ENCODE measurements around the gene GABBR2.

The GABBR2 gene

DNA sequence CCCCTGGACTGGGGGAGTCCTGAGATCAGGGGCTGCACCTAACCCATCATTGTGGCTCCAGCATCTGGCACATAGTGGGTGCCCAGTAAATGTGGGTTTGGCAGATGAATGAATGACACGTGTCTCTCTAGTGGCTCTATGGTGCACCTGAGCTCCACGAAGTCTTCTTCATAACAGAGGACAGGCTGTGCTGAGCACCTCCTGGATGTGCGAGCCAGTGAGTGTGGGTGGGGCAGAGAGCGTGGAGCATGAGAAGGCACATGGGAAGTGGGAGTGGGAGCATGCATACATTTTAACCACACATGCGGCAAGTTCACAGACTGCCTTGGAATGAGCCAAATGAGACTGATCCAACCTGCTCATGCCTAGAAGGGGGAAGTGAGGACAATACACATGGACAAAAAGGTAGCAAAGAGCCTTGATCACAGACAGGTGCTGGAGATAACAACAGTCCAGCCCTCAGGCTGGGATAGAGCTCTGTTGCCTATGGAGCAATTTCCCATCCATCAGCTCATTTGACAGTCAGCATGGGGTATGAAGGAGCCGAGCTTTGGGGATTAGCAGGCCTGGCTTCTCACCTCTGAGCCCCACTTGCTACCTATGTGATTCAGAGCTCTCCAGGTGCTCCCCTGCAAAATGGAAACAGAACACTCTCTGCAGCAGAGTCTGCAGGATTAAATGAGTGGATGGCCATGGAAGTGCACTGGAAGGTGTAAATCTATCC lies 377.0 kb downstream of the GABBR2 start:
- no peak overlapping the region for H3K4me3 Mint-ChIP-seq
- no peaks in the 10 kb centered on the region for H3K9me3 Mint-ChIP-seq
- no peak overlapping the region for H3K27ac Mint-ChIP-seq
- TF ChIP-seq, protein P1, sequence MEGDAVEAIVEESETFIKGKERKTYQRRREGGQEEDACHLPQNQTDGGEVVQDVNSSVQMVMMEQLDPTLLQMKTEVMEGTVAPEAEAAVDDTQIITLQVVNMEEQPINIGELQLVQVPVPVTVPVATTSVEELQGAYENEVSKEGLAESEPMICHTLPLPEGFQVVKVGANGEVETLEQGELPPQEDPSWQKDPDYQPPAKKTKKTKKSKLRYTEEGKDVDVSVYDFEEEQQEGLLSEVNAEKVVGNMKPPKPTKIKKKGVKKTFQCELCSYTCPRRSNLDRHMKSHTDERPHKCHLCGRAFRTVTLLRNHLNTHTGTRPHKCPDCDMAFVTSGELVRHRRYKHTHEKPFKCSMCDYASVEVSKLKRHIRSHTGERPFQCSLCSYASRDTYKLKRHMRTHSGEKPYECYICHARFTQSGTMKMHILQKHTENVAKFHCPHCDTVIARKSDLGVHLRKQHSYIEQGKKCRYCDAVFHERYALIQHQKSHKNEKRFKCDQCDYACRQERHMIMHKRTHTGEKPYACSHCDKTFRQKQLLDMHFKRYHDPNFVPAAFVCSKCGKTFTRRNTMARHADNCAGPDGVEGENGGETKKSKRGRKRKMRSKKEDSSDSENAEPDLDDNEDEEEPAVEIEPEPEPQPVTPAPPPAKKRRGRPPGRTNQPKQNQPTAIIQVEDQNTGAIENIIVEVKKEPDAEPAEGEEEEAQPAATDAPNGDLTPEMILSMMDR (IDR thresholded peaks at IDR 0.05) = no peak
- peaks cover 12% of the 10 kb centered on the region for H3K27me3 Mint-ChIP-seq (ENCODE audit: low read depth, poor library complexity)
- H3K4me1 Mint-ChIP-seq = no peaks in the 10 kb centered on the region
- no peaks in the 10 kb centered on the region for H3K36me3 Mint-ChIP-seq (ENCODE audit: low read depth)
- no peak for DNase-seq

DNA sequence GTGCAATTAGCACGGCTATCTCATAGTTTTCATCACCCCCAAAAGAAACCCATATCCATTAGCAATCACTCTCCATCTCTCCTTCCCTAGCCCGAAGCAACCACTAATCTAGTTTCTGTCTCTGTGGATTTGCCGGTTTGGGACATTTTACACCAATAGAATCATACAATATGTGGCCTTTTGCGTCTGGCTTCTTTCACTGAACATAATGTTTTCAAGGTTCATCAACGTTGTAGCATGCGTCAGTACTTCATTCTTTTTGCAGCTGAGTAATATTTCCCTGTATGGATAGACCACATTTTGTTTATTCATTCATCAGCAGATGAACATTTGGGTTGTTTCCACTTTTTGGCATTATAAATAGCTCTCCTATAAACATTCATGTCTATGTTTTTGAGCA lies 377.9 kb downstream of the GABBR2 start:
- DNase-seq = no peak

DNA sequence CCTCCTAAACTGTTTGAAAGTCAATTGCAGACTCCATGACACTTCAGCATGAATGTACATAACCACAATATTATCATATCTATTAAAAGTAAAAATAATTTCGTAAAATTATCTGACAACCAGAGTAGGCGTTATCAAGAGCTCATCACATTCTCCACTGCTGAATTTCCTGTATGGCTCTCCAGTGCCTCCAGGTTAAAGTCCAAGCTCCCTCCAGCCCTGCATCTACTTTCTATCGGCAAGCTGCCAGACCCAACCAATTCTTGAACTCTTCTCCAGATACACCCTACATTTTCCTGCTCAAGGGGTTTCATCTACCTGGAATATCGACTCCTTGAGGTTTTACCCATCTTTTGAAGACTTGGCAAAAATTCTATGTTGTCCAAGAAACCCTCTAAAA lies 378.8 kb downstream of the GABBR2 start:
- H3K4me1 Mint-ChIP-seq = no peaks in the 10 kb centered on the region
- no peak overlapping the region for H3K4me3 Mint-ChIP-seq
- H3K27ac Mint-ChIP-seq = no peak overlapping the region
- peaks cover 12% of the 10 kb centered on the region for H3K27me3 Mint-ChIP-seq (ENCODE audit: low read depth, poor library complexity)
- TF ChIP-seq, protein P1 (IDR thresholded peaks at IDR 0.05) = no peak
- no peak for DNase-seq
- no peaks in the 10 kb centered on the region for H3K9me3 Mint-ChIP-seq
- no peaks in the 10 kb centered on the region for H3K36me3 Mint-ChIP-seq (ENCODE audit: low read depth)

More for the DNA sequence above, 377.9 kb downstream of the GABBR2 start:
- Mint-ChIP-seq H3K4me3 (no peak overlapping the region), H3K4me1 (no peaks in the 10 kb centered on the region), H3K27ac (no peak overlapping the region), H3K9me3 (no peaks in the 10 kb centered on the region), H3K36me3 (ENCODE audit: low read depth) (no peaks in the 10 kb centered on the region), H3K27me3 (ENCODE audit: low read depth, poor library complexity) (peaks cover 12% of the 10 kb centered on the region)
- TF ChIP-seq, protein P1 (IDR thresholded peaks at IDR 0.05) = no peak

DNA sequence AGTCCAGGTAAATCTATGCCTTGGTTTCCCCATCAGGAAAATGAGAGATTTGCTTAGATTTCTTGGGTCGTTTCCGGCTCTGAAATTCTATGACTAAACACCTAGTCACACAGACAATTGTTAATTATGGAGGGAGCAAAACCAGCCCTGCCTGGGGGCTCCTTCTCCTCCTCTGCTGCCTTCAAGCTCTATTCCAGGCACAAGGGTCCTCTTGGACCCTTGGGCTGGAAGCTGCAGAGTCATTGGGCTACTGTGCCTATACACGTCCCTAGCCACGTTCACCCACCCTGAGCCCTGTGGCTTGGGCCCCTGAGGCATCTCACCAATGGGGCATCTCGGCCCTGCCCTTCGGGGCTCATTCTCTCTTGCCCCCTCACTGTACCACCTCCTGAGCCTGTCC lies 379.5 kb downstream of the GABBR2 start:
- peaks cover 12% of the 10 kb centered on the region for H3K27me3 Mint-ChIP-seq (ENCODE audit: low read depth, poor library complexity)
- TF ChIP-seq, protein P1 (IDR thresholded peaks at IDR 0.05) = no peak
- H3K9me3 Mint-ChIP-seq = no peaks in the 10 kb centered on the region
- DNase-seq = no peak
- H3K27ac Mint-ChIP-seq = no peak overlapping the region
- H3K4me1 Mint-ChIP-seq = no peaks in the 10 kb centered on the region
- no peak overlapping the region for H3K4me3 Mint-ChIP-seq
- no peaks in the 10 kb centered on the region for H3K36me3 Mint-ChIP-seq (ENCODE audit: low read depth)

DNA sequence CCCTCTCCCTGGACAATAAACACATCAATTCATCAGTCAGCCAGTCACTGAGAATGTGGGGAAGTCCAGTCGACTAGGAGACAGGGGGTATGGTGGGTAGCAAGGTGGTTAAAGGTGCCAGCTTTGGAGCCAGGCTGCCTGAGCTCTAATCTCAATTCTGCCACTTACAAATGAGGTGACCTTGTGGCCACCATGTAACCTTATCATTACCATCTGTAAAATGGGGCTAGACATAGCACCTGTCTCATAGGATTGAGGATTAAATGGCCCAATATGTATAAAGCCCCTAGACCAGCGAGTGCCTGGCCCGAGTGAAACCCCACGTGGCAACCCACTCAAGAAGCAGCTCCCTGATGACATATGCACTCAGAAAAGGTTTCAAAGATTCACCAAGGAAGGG lies 380.0 kb downstream of the GABBR2 start:
- TF ChIP-seq, protein P1 (IDR thresholded peaks at IDR 0.05) = no peak
- DNase-seq = no peak
- Mint-ChIP-seq H3K36me3 (ENCODE audit: low read depth) (no peaks in the 10 kb centered on the region), H3K4me3 (no peak overlapping the region), H3K4me1 (no peaks in the 10 kb centered on the region), H3K27ac (no peak overlapping the region), H3K27me3 (ENCODE audit: low read depth, poor library complexity) (peaks cover 12% of the 10 kb centered on the region), H3K9me3 (no peaks in the 10 kb centered on the region)

DNA sequence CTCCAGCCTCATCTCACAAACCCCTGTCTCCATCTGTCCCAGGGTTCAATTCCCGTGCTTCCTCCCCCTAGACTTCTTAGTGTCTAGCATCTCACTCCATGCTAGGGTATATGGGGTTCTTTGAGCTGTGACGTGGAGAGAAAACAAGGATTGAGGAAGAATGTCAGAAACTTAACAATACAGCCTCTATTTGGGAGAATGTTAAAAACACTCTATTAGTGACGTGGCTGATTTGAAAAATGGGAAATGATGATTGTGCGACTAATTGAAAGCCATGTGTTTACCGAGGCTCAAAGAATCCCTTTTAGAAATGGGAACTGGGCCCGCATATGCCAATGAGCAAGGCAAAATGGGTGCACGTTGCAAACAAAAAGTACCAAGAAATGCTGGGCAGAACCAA lies 380.6 kb downstream of the GABBR2 start:
- H3K4me3 Mint-ChIP-seq = no peak overlapping the region
- no peak for DNase-seq
- no peak overlapping the region for H3K27ac Mint-ChIP-seq
- TF ChIP-seq, protein P1 (IDR thresholded peaks at IDR 0.05) = no peak
- H3K4me1 Mint-ChIP-seq = no peaks in the 10 kb centered on the region
- H3K36me3 Mint-ChIP-seq (ENCODE audit: low read depth) = no peaks in the 10 kb centered on the region
- no peaks in the 10 kb centered on the region for H3K9me3 Mint-ChIP-seq
- peaks cover 14% of the 10 kb centered on the region for H3K27me3 Mint-ChIP-seq (ENCODE audit: low read depth, poor library complexity)

Measured in nephron progenitor cell (in vitro differentiated cells).